Lower lobe of right lung (tissue), 2 donors: ENCODE measurements around the gene TSPAN4. TPM values are rescaled to one million over a fixed set of nuclear protein-coding genes. Genes with fewer than 3 reads are reported as not detected.

Source experiments
- ATAC-seq, 2 donors: fragments of 200-7000 bp; cut with Tn5 transposase; one replicate each; pipeline ENCODE4 v1.9.1; 2020 to 2022; ENCODE audit warnings: mild to moderate bottlenecking in 2 of 2, moderate library complexity in 2 of 2
- DNase-seq: peaks from one replicate; pipeline ENCODE4 v3.0.0-alpha.2; 2020
- H3K27ac ChIP-seq: fragments of 200-600 bp; one replicate; pipeline ENCODE4 v1.8.0; 2022
- H3K27me3 ChIP-seq: fragments of 200-600 bp; one replicate; pipeline ENCODE4 v1.8.0; 2022; ENCODE audit warnings: low read depth
- H3K36me3 ChIP-seq: fragments of 200-600 bp; one replicate; pipeline ENCODE4 v1.8.0; 2022; ENCODE audit warnings: mild to moderate bottlenecking
- H3K4me1 ChIP-seq: fragments of 200-600 bp; one replicate; pipeline ENCODE4 v1.8.0; 2022
- H3K4me3 ChIP-seq: fragments of 200-600 bp; one replicate; pipeline ENCODE4 v1.8.0; 2022; ENCODE audit warnings: mild to moderate bottlenecking
- H3K9me3 ChIP-seq: fragments of 200-600 bp; one replicate; pipeline ENCODE4 v1.8.0; 2022
- intact Hi-C: fragments of 100-400 bp; cut with DNase I; formaldehyde crosslinking; loops from one replicate; pipeline ENCODE4 v1.11.0; 2022
- total RNA-seq: library from RNA; stranded (reverse); fragmentation: NEBNext Ultra II Directional; extraction: Animal tissue kit (Norgen Biotek cat#: 25700); gene quantifications from one replicate; pipeline ENCODE4 v1.2.1, GENCODE V29; 2021
- TF ChIP-seq, protein P1 (sequence below): fragments of 200-600 bp; IDR thresholded peaks from one replicate; pipeline ENCODE4 v1.8.0; 2022; ENCODE audit warnings: antibody characterized with exemption, mild to moderate bottlenecking
- donor health status: DM: no; HTN: yes; CAD: no; lungs with severe emphysema.

The TSPAN4 gene
- total RNA-seq, 1 donor from 2014 or later = 140 TPM

GRCh38 chr11:850775-851763 is 8.4 kb downstream of the TSPAN4 start:
- no peak overlapping the region for H3K4me3 ChIP-seq
- ATAC-seq = no peak
- TF ChIP-seq, protein P1, sequence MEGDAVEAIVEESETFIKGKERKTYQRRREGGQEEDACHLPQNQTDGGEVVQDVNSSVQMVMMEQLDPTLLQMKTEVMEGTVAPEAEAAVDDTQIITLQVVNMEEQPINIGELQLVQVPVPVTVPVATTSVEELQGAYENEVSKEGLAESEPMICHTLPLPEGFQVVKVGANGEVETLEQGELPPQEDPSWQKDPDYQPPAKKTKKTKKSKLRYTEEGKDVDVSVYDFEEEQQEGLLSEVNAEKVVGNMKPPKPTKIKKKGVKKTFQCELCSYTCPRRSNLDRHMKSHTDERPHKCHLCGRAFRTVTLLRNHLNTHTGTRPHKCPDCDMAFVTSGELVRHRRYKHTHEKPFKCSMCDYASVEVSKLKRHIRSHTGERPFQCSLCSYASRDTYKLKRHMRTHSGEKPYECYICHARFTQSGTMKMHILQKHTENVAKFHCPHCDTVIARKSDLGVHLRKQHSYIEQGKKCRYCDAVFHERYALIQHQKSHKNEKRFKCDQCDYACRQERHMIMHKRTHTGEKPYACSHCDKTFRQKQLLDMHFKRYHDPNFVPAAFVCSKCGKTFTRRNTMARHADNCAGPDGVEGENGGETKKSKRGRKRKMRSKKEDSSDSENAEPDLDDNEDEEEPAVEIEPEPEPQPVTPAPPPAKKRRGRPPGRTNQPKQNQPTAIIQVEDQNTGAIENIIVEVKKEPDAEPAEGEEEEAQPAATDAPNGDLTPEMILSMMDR = no peak
- intact Hi-C loops = no loop called here
- no peak for DNase-seq
- H3K4me1 ChIP-seq = peaks cover 39% of the 10 kb centered on the region
- H3K9me3 ChIP-seq = no peaks in the 10 kb centered on the region
- H3K36me3 ChIP-seq = peaks cover 20% of the 10 kb centered on the region
- H3K27ac ChIP-seq = no peak overlapping the region
- no peaks in the 10 kb centered on the region for H3K27me3 ChIP-seq

- H3K4me1 ChIP-seq = peaks cover 25% of the 10 kb centered on the region
Observed at GRCh38 chr11:852762-853161, 10.1 kb downstream of the TSPAN4 start.

DNA sequence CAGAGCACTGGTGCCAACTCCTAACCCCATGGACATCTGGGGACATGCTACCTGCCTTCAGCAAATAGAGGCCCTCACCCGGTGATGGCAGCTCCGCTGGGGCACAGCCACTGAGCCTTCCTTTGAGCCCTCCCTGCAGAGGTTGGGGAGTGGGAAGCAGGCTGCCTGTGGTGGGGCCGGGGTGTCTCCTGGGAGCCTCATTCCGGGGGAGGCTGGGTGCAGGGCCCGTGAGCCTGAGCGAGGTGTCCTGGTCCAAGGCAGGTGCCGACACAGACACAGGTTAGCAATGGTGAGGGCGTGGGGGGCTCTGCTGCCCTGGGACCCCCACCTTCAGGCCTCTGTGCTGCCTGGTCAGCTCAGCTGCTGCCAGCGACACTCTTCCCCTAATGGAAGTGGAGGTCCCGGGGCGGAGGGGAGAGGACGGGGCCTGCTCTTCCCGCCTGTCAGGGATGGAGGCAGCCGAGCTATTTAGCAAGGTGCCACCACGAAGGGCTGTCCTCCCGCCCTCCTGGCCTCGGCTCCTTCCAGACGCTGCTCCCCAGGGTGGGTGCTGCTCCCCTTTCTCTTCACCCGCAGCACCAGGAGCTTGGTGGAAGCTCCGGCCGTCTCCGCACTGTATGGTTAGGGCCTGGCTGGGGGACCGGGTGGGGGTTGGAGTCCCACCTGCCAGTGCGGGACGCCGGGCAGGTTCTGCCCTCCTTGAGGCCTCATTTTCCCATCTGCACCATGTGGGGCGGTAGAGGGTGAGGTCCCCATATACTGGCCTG is 11.2 kb downstream of the TSPAN4 start:
- no peaks in the 10 kb centered on the region for H3K9me3 ChIP-seq
- H3K27ac ChIP-seq = no peak overlapping the region
- ATAC-seq = no peak
- DNase-seq = no peak
- TF ChIP-seq, protein P1 = no peak
- no peaks in the 10 kb centered on the region for H3K27me3 ChIP-seq
- H3K36me3 ChIP-seq = peaks cover 20% of the 10 kb centered on the region
- H3K4me1 ChIP-seq = peaks cover 14% of the 10 kb centered on the region
- no peak overlapping the region for H3K4me3 ChIP-seq
- intact Hi-C loops = no loop called here

More at GRCh38 chr11:852762-853161, 10.1 kb downstream of the TSPAN4 start:
- H3K36me3 ChIP-seq = peaks cover 20% of the 10 kb centered on the region
- ATAC-seq = no peak
- intact Hi-C loops = no loop called here
- H3K4me3 ChIP-seq = no peak overlapping the region
- TF ChIP-seq, protein P1 = no peak
- DNase-seq = no peak
- H3K27me3 ChIP-seq = no peaks in the 10 kb centered on the region
- no peak overlapping the region for H3K27ac ChIP-seq
- no peaks in the 10 kb centered on the region for H3K9me3 ChIP-seq

DNA sequence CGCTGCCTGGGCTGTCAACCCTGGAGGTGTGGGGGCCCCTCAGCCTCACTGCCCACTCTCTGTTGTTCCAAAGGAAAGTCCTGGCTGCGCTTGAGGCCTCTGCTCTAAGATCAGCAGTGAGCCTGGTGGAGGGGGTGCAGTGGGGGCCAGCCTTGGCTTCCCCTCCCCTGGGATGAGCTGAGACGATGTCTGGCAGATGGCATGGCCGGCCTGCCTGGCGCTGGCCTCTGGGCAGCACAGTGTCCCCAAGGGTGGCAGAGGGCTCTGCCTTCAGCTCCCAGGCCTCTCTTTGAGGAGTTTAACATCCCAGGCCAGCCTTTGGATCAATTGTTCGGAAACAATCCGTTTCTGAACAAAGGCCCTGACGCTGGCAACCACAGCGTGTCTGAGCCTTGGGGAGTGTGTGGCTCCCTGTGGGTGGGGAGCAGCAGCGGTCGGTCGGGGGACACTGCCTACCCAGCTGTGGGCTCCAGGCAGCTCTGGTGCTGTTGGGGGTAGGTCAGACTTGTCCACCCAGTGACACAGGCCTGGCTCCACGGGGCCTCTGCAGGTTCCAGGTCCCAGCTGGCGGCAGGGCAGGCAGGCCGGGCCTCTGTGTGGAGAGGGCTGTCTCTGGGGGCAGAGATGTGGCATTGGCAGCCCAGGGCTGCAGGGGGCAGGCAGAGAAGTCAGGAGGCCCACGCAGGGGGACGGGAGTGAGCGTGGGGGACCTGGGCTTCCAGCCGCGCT is 12.1 kb downstream of the TSPAN4 start:
- intact Hi-C loops = no loop called here
- DNase-seq = no peak
- Histone ChIP-seq H3K36me3 (peaks cover 20% of the 10 kb centered on the region), H3K27me3 (no peaks in the 10 kb centered on the region), H3K27ac (no peak overlapping the region), H3K4me3 (no peak overlapping the region), H3K4me1 (peaks cover 13% of the 10 kb centered on the region), H3K9me3 (no peaks in the 10 kb centered on the region)
- ATAC-seq = no peak
- TF ChIP-seq, protein P1 = no peak

- intact Hi-C loops = no loop called here
- ATAC-seq (no peak), DNase-seq (no peak)
- peaks cover 14% of the 10 kb centered on the region for H3K4me1 ChIP-seq
- H3K27ac ChIP-seq = no peak overlapping the region
- H3K27me3 ChIP-seq = no peaks in the 10 kb centered on the region
- H3K36me3 ChIP-seq = peaks cover 18% of the 10 kb centered on the region
- H3K9me3 ChIP-seq = no peaks in the 10 kb centered on the region
- no peak overlapping the region for H3K4me3 ChIP-seq
- TF ChIP-seq, protein P1 = no peak
Observed at GRCh38 chr11:855330-855674, 12.7 kb downstream of the TSPAN4 start.
